CD14-positive monocyte (primary cell): ENCODE measurements around the gene RUNX2. TPM values are rescaled to one million over a fixed set of nuclear protein-coding genes. Genes with fewer than 3 reads are reported as not detected.

Experiments
- DNase-seq, 3 donors: peaks; one replicate each; pipeline ENCODE4 v3.0.0-alpha.2; 2011 to 2022
- H2AFZ ChIP-seq: 2 replicates; pipeline ENCODE4 v1.6.0; 2012; ENCODE audit warnings: mild to moderate bottlenecking, low read depth, low read length, inconsistent platforms; ENCODE audit not compliant: insufficient read depth, poor library complexity, severe bottlenecking
- H3K27ac ChIP-seq, 2 donors: 1 replicate in 1 of 2; 2 replicates in 1 of 2; pipeline ENCODE4 v1.5.1; 2012 to 2013; ENCODE audit warnings: low read length in 2 of 2, control low read depth in 1 of 2, inconsistent platforms in 1 of 2, low read depth in 1 of 2, mild to moderate bottlenecking in 1 of 2
- H3K27me3 ChIP-seq, 2 donors: one replicate each; pipeline versions ENCODE4 v1.6.0 to v1.6.1; 2011 to 2013; ENCODE audit warnings: low read length in 2 of 2; ENCODE audit not compliant: control insufficient read depth in 2 of 2, insufficient read depth in 2 of 2
- H3K36me3 ChIP-seq, 2 donors: replicated peaks in 1 of 2; 1 replicate in 1 of 2; 2 replicates in 1 of 2; pipeline versions ENCODE4 v1.5.1 to v1.6.1; 2012 to 2013; ENCODE audit warnings: low read length in 2 of 2, control low read depth in 1 of 2, inconsistent platforms in 1 of 2, mild to moderate bottlenecking in 1 of 2; ENCODE audit not compliant: insufficient read depth in 2 of 2, control insufficient read depth in 1 of 2
- H3K4me1 ChIP-seq, 2 donors: 1 replicate in 1 of 2; 2 replicates in 1 of 2; pipeline versions ENCODE4 v1.5.1 to v1.6.1; 2012 to 2013; ENCODE audit warnings: low read length in 2 of 2, control low read depth in 1 of 2, inconsistent platforms in 1 of 2, mild to moderate bottlenecking in 1 of 2, moderate library complexity in 1 of 2; ENCODE audit not compliant: insufficient read depth in 2 of 2, control insufficient read depth in 1 of 2
- H3K4me2 ChIP-seq: replicated peaks from 2 replicates; pipeline ENCODE3; 2012; ENCODE audit warnings: low read length, moderate library complexity, mild to moderate bottlenecking; ENCODE audit not compliant: poor library complexity, severe bottlenecking; ENCODE audit errors: extremely low read depth
- H3K4me3 ChIP-seq, 3 experiments: fragments of 200-600 bp in 1 of 3; sonication (generic) in 1 of 3; replicated peaks in 1 of 3; 1 replicate in 2 of 3; 2 replicates in 1 of 3; pipeline ENCODE4 v1.5.1; 2011 to 2013; ENCODE audit warnings: low read length in 3 of 3, mild to moderate bottlenecking in 3 of 3, control low read depth in 2 of 3, low read depth in 2 of 3, inconsistent platforms in 1 of 3, moderate library complexity in 1 of 3
- H3K79me2 ChIP-seq: 2 replicates; pipeline ENCODE4 v1.6.0; 2012; ENCODE audit warnings: mild to moderate bottlenecking, control low read depth, inconsistent platforms, low read length, moderate library complexity; ENCODE audit not compliant: insufficient read depth
- H3K9ac ChIP-seq: 2 replicates; pipeline ENCODE4 v1.6.0; 2017; ENCODE audit warnings: low read length, mild to moderate bottlenecking; ENCODE audit not compliant: insufficient read depth, poor library complexity, severe bottlenecking
- H3K9me3 ChIP-seq, 2 donors: replicated peaks in 1 of 2; 1 replicate in 1 of 2; 2 replicates in 1 of 2; pipeline versions ENCODE4 v1.5.1 to v1.6.1; 2012 to 2013; ENCODE audit warnings: low read length in 2 of 2, control low read depth in 1 of 2; ENCODE audit not compliant: control insufficient read depth in 1 of 2, insufficient read depth in 1 of 2
- H4K20me1 ChIP-seq: 2 replicates; pipeline ENCODE4 v1.6.0; 2012; ENCODE audit warnings: mild to moderate bottlenecking, low read length, control low read depth, moderate library complexity; ENCODE audit not compliant: insufficient read depth
- H3K27ac Mint-ChIP-seq, 7 donors: one replicate each; pipeline ENCODE4 v1.8.0; 2020; ENCODE audit warnings: mild to moderate bottlenecking in 7 of 7, mixed read lengths in 7 of 7, moderate library complexity in 6 of 7, inconsistent platforms in 2 of 7
- H3K27me3 Mint-ChIP-seq, 3 donors: one replicate each; pipeline ENCODE4 v1.8.0; 2021 to 2022; ENCODE audit warnings: low read depth in 3 of 3, mild to moderate bottlenecking in 3 of 3, mixed read lengths in 3 of 3, moderate library complexity in 3 of 3, inconsistent platforms in 1 of 3
- H3K36me3 Mint-ChIP-seq, 2 donors: one replicate each; pipeline ENCODE4 v1.8.0; 2020; ENCODE audit warnings: mixed read lengths in 2 of 2, inconsistent platforms in 1 of 2, mild to moderate bottlenecking in 1 of 2
- H3K4me1 Mint-ChIP-seq: one replicate; pipeline ENCODE4 v1.8.0; 2020; ENCODE audit warnings: mild to moderate bottlenecking, mixed read lengths
- H3K4me3 Mint-ChIP-seq, 2 donors: one replicate each; pipeline ENCODE4 v1.8.0; 2020; ENCODE audit warnings: mild to moderate bottlenecking in 2 of 2, mixed read lengths in 2 of 2, moderate library complexity in 1 of 2
- H3K9me3 Mint-ChIP-seq, 7 donors: one replicate each; pipeline ENCODE4 v1.8.0; 2020 to 2022; ENCODE audit warnings: mixed read lengths in 7 of 7, mild to moderate bottlenecking in 6 of 7, moderate library complexity in 6 of 7, inconsistent platforms in 2 of 7
- WGBS: methylation state at CpG from one replicate; pipeline ENCODE4 v1.1.5; 2013; ENCODE audit warnings: missing lambda C conversion rate; ENCODE audit not compliant: insufficient coverage; 5-methylcytosine and 5-hydroxymethylcytosine counted together
- intact Hi-C, 2 donors: fragments of 100-400 bp; cut with micrococcal nuclease; formaldehyde crosslinking; loops; one replicate each; pipeline versions ENCODE4 v1.15.0 to v1.15.1; 2023
- polyA plus RNA-seq, 3 donors: library from polyadenylated mRNA; depleted of rRNA in 1 of 3; unstranded in 2 of 3; stranded (reverse) in 1 of 3; fragments of 300-500 nt in 2 of 3; fragments of >200 nt in 1 of 3; fragmentation: Illumina TruSeq in 2 of 3; gene quantifications; 1 replicate in 2 of 3; 2 replicates in 1 of 3; pipeline ENCODE4 v1.2.3, GENCODE V29; 2012 to 2021
- TF ChIP-seq, protein P1 (sequence below): fragments of 200-600 bp; IDR thresholded peaks from one replicate; pipeline ENCODE4 v1.8.0; 2022; ENCODE audit warnings: antibody characterized with exemption, mild to moderate bottlenecking

RUNX2 gene
- polyA plus RNA-seq, 3 donors: 1.3 to 5.0 (median 2.5) TPM

DNA sequence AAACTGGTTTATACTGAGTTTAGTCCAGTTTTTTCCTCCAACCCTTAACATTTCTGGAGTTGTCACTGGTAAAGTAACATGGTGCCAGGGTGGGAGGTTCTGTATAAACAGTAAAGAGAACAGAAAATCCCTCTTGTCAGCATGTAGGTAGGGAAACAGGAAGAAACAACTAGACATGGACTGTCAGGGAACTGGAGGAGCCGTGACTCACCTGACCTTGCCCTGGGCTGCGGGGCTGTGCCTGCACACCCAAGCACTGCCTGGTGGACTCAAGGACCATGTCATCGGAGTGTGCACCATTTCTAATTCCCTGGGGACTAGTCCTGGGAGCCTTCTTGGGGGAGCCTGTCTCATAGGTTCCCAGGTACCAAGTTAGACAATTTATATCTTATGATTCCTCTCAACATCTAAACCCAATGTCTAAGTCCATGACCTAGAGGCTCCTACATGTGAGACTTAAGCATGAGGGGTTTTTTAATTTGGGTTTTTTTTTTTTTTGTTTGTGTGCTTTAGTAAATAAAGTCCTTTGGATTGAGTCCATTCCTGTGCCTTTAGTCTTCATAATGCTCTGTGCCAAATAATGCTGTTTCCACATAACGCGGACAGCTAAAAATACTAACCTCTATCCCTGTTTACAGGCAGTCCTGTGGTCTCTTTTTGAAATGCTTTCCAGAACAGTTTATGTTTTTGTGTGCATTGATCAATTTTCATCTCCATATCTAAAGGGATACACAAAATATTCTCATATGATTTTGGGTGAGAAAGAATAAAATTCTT, 186.5 kb downstream of the RUNX2 start:
- H3K27me3 ChIP-seq: no peaks in the 10 kb centered on the region
- H3K9ac ChIP-seq: no peak overlapping the region
- Mint-ChIP-seq H3K4me3 (no peak overlapping the region), H3K27me3 (no peaks in the 10 kb centered on the region), H3K27ac (peak overlapping the region in 1 of 7 donors; percentile 22), H3K36me3 (peaks cover 45 to 48% of the 10 kb centered on the region in 2 donors), H3K9me3 (no peaks in the 10 kb centered on the region), H3K4me1 (no peaks in the 10 kb centered on the region)
- TF ChIP-seq, protein P1, sequence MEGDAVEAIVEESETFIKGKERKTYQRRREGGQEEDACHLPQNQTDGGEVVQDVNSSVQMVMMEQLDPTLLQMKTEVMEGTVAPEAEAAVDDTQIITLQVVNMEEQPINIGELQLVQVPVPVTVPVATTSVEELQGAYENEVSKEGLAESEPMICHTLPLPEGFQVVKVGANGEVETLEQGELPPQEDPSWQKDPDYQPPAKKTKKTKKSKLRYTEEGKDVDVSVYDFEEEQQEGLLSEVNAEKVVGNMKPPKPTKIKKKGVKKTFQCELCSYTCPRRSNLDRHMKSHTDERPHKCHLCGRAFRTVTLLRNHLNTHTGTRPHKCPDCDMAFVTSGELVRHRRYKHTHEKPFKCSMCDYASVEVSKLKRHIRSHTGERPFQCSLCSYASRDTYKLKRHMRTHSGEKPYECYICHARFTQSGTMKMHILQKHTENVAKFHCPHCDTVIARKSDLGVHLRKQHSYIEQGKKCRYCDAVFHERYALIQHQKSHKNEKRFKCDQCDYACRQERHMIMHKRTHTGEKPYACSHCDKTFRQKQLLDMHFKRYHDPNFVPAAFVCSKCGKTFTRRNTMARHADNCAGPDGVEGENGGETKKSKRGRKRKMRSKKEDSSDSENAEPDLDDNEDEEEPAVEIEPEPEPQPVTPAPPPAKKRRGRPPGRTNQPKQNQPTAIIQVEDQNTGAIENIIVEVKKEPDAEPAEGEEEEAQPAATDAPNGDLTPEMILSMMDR: no peak
- 90% methylated on average over 3 of the region's 5 CpGs for WGBS
- H3K79me2 ChIP-seq: no peaks in the 10 kb centered on the region
- H3K4me3 ChIP-seq: no peak overlapping the region
- H3K4me1 ChIP-seq: no peaks in the 10 kb centered on the region
- H2AFZ ChIP-seq: no peak overlapping the region
- DNase-seq: peak in 1 of 3 donors; percentile 11
- H3K27ac ChIP-seq: peak overlapping the region in 1 of 2 donors; percentile 8
- peaks cover 19 to 52% of the 10 kb centered on the region in 2 donors for H3K36me3 ChIP-seq
- no peaks in the 10 kb centered on the region for H4K20me1 ChIP-seq
- intact Hi-C loops: no loop called here
- no peaks in the 10 kb centered on the region for H3K9me3 ChIP-seq
- H3K4me2 ChIP-seq: no peak overlapping the region

DNA sequence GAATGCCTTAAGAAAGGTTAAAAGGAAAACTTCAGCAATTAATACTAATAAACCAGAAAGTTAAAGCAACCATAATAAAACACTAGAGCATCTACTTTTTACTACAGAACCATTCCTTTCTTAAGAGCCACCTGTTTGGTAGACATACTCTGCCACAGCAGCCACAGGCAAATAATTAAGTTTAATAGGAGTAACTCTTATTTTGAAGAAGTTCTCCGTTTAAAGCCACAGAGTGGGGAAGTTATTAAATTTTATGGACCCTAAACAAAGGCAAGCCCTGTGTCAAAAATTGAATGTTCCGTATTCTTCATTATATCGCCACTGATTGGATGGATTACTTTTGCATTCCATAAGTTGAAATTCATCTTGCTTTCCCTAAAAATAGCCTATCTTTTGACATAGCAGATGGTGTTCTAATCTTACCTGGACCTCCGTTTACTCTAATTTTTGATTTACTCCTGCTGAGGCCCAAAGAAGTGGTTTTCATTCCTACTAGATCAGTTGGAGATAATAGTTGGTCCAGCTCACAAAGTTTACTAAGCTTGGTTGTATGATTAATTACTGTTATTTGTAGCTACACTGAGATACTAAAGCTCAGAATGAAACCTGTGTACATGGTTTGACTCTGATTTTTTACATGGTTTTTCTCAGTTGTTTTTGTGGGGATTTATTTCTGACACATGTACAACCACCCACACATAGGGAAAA, 190.0 kb downstream of the RUNX2 start:
- Histone ChIP-seq H3K27me3 (no peaks in the 10 kb centered on the region), H2AFZ (no peak overlapping the region), H3K4me3 (no peak overlapping the region), H3K9me3 (no peaks in the 10 kb centered on the region), H3K4me2 (no peak overlapping the region), H3K79me2 (no peaks in the 10 kb centered on the region), H4K20me1 (no peaks in the 10 kb centered on the region), H3K36me3 (peaks cover 10 to 49% of the 10 kb centered on the region in 2 donors), H3K9ac (no peak overlapping the region), H3K4me1 (no peaks in the 10 kb centered on the region), H3K27ac (no peak overlapping the region)
- H3K4me3 Mint-ChIP-seq: no peak overlapping the region
- H3K27me3 Mint-ChIP-seq: no peaks in the 10 kb centered on the region
- H3K27ac Mint-ChIP-seq: no peak overlapping the region
- no peaks in the 10 kb centered on the region for H3K9me3 Mint-ChIP-seq
- TF ChIP-seq, protein P1: no peak
- H3K4me1 Mint-ChIP-seq: no peaks in the 10 kb centered on the region
- peaks cover 37 to 42% of the 10 kb centered on the region in 2 donors for H3K36me3 Mint-ChIP-seq
- WGBS: 50% methylated on average over 3 of the region's 4 CpGs
- DNase-seq: no peak
- intact Hi-C loops: no loop called here
